Measurements from ENCODE around the gene ANKRD52.

ANKRD52 gene

DNA sequence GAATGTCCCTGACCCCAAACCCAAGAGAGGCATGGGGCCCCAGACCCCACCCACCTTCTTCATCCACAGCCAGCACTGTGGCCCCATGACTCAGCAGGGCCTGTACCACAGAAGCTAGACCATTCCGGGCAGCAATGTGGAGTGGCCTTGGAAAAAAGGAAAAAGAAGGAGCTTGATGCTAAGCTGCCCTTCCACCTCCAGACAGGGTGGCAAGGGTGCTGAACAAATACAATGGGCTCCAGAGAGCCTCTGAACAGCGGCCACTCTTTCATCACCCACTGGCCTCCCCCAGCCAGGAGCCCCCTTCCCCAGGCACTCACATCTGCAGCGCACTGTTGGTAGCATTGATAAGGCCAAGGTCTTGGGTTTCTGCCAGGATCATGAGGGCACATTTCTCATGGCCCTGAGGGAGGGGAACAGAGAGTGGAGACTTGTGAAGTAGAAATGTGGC is 14.4 kb downstream of the ANKRD52 start:
- no peak overlapping the region for H3K27ac ChIP-seq (ENCODE audit: low read length)
- H3K79me2 ChIP-seq (ENCODE audit: low read length) = no peaks in the 10 kb centered on the region
- TF ChIP-seq, protein P1, sequence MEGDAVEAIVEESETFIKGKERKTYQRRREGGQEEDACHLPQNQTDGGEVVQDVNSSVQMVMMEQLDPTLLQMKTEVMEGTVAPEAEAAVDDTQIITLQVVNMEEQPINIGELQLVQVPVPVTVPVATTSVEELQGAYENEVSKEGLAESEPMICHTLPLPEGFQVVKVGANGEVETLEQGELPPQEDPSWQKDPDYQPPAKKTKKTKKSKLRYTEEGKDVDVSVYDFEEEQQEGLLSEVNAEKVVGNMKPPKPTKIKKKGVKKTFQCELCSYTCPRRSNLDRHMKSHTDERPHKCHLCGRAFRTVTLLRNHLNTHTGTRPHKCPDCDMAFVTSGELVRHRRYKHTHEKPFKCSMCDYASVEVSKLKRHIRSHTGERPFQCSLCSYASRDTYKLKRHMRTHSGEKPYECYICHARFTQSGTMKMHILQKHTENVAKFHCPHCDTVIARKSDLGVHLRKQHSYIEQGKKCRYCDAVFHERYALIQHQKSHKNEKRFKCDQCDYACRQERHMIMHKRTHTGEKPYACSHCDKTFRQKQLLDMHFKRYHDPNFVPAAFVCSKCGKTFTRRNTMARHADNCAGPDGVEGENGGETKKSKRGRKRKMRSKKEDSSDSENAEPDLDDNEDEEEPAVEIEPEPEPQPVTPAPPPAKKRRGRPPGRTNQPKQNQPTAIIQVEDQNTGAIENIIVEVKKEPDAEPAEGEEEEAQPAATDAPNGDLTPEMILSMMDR (IDR thresholded peaks at IDR 0.05; ENCODE audit: low read depth, low read length) = no peak
- TF ChIP-seq EZH2phosphoT487 (IDR thresholded peaks at IDR 0.05; ENCODE audit: low read depth) = no peak
- H3K4me1 ChIP-seq (ENCODE audit: low read length) = no peaks in the 10 kb centered on the region
- no peak overlapping the region for H2AFZ ChIP-seq (ENCODE audit: low read depth, low read length)
- H3K36me3 ChIP-seq (replicated peaks; ENCODE audit: low read depth, low read length) = peaks cover 49% of the 10 kb centered on the region
- H3K4me3 ChIP-seq (ENCODE audit: low read length) = no peak overlapping the region
- no peaks in the 10 kb centered on the region for H3K9me3 ChIP-seq (ENCODE audit: insufficient read depth, low read length)
- H3K27me3 ChIP-seq (ENCODE audit: low read depth, low read length) = no peaks in the 10 kb centered on the region
- no peak overlapping the region for H3K4me2 ChIP-seq (ENCODE audit: low read length)
- no peaks in the 10 kb centered on the region for H4K20me1 ChIP-seq (ENCODE audit: insufficient read depth, low read length)
- H3K9ac ChIP-seq (ENCODE audit: low read length) = no peak overlapping the region

DNA sequence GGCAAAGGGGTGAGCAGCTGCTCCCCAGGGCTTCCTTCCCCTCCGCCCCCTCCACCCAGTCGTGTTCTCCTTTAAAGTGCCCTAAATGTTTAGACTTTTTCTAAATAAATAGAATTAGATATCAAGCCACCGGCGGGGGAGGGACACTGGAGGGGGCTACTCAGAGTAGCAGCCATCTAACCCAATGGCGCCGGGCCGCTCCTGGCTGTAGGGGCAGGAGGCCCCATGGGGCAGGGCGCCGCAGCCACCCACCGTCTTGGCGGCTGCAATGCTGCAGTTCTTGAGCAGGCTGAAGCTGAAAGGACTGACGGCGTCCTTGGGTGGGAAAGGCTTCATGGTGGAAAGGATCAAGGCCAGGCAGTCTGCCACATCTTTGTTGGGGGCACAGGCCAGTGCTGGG is 15.2 kb downstream of the ANKRD52 start:
- no peaks in the 10 kb centered on the region for H3K9me3 ChIP-seq (ENCODE audit: insufficient read depth, low read length)
- no peak overlapping the region for H3K4me3 ChIP-seq (ENCODE audit: low read length)
- no peaks in the 10 kb centered on the region for H3K27me3 ChIP-seq (ENCODE audit: low read depth, low read length)
- H3K9ac ChIP-seq (ENCODE audit: low read length) = no peak overlapping the region
- no peak overlapping the region for H3K27ac ChIP-seq (ENCODE audit: low read length)
- no peak overlapping the region for H3K4me2 ChIP-seq (ENCODE audit: low read length)
- H2AFZ ChIP-seq (ENCODE audit: low read depth, low read length) = no peak overlapping the region
- TF ChIP-seq, protein P1 (IDR thresholded peaks at IDR 0.05; ENCODE audit: low read depth, low read length) = no peak
- no peak for TF ChIP-seq EZH2phosphoT487 (IDR thresholded peaks at IDR 0.05; ENCODE audit: low read depth)
- peaks cover 42% of the 10 kb centered on the region for H3K36me3 ChIP-seq (replicated peaks; ENCODE audit: low read depth, low read length)
- no peaks in the 10 kb centered on the region for H3K79me2 ChIP-seq (ENCODE audit: low read length)
- no peaks in the 10 kb centered on the region for H4K20me1 ChIP-seq (ENCODE audit: insufficient read depth, low read length)
- no peaks in the 10 kb centered on the region for H3K4me1 ChIP-seq (ENCODE audit: low read length)

DNA sequence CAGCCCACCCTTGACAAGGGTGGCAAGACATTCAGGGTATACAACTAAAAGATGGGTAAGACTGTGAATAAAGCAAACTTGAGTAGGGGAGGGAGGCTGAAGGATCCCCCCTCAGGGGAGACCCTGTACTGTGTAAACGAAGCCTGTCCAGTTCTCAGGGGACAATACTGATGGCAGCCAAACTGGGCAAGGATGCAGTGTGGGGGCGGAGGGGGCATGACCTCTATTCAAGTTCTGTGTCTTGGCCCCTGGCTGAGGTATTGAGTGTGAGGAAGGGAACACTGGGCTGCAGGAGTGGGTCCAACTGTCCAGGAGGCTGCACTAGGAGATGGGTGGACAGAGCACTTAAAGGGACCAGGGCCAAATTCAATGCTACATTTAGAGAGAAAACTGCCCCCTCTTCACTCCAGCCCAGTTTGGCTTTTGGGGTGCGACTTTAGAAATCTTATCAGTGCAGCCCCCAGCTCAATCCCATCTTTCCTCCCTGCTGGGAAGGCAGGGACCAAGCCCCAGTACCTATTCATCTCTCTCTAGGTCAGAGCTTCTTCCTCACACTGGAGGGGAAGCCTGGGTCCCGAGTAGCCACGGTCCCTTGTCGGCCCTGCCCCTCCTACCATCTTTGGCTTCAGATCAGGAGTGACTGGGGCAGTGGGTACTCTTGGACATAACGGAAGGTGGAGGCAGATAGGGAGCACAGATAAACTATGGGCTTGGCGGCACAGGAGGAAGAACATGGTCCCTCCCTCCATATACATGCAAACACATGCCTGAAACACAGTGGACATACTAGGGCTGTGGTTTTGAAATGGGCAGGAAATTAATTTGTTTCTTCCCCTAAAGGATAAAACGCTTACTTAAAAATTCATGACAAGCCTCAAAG is 16.5 kb downstream of the ANKRD52 start:
- no peaks in the 10 kb centered on the region for H3K79me2 ChIP-seq (ENCODE audit: low read length)
- no peak overlapping the region for H2AFZ ChIP-seq (ENCODE audit: low read depth, low read length)
- H3K4me2 ChIP-seq (ENCODE audit: low read length) = no peak overlapping the region
- no peak overlapping the region for H3K9ac ChIP-seq (ENCODE audit: low read length)
- H3K27ac ChIP-seq (ENCODE audit: low read length) = no peak overlapping the region
- no peaks in the 10 kb centered on the region for H3K4me1 ChIP-seq (ENCODE audit: low read length)
- H3K9me3 ChIP-seq (ENCODE audit: insufficient read depth, low read length) = no peaks in the 10 kb centered on the region
- no peaks in the 10 kb centered on the region for H4K20me1 ChIP-seq (ENCODE audit: insufficient read depth, low read length)
- H3K27me3 ChIP-seq (ENCODE audit: low read depth, low read length) = no peaks in the 10 kb centered on the region
- peaks cover 36% of the 10 kb centered on the region for H3K36me3 ChIP-seq (replicated peaks; ENCODE audit: low read depth, low read length)
- TF ChIP-seq, protein P1 (IDR thresholded peaks at IDR 0.05; ENCODE audit: low read depth, low read length) = no peak
- no peak for TF ChIP-seq EZH2phosphoT487 (IDR thresholded peaks at IDR 0.05; ENCODE audit: low read depth)
- no peak overlapping the region for H3K4me3 ChIP-seq (ENCODE audit: low read length)

DNA sequence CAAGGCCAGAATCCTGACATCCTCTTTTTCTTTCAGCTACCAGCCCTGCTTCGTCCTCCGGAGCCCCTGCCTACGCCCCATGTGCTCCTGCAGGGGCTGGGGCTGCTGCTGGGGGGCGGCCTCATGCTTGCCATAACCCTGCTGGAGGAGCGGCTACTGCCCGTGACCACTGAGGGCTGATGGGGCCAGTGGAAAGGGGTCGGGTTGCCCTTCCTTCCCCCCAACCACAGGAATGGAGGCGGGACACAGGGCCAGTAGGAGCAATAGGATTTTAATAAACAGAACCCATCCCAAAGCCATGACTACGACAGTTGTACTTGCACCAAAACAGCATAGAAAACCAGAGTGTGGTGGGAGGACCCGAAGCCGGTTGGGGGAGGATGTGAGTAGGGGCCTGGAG is 20.6 kb downstream of the ANKRD52 start:
- Histone ChIP-seq H3K36me3 (replicated peaks; ENCODE audit: low read depth, low read length) (peaks cover 16% of the 10 kb centered on the region), H3K79me2 (ENCODE audit: low read length) (no peaks in the 10 kb centered on the region), H3K4me3 (ENCODE audit: low read length) (no peak overlapping the region), H3K27me3 (ENCODE audit: low read depth, low read length) (no peaks in the 10 kb centered on the region), H3K4me2 (ENCODE audit: low read length) (no peak overlapping the region), H3K4me1 (ENCODE audit: low read length) (no peaks in the 10 kb centered on the region), H2AFZ (ENCODE audit: low read depth, low read length) (no peak overlapping the region), H3K27ac (ENCODE audit: low read length) (no peak overlapping the region), H4K20me1 (ENCODE audit: insufficient read depth, low read length) (no peaks in the 10 kb centered on the region), H3K9me3 (ENCODE audit: insufficient read depth, low read length) (no peaks in the 10 kb centered on the region), H3K9ac (ENCODE audit: low read length) (no peak overlapping the region)
- no peak for TF ChIP-seq EZH2phosphoT487 (IDR thresholded peaks at IDR 0.05; ENCODE audit: low read depth)
- TF ChIP-seq, protein P1 (IDR thresholded peaks at IDR 0.05; ENCODE audit: low read depth, low read length) = no peak

Data from OCI-LY3 (cell line).